Heart left ventricle (tissue), 13 donors: Measurements from ENCODE around the gene ATP6AP2.
A peak's percentile ranks its signal among the peaks of the same experiment; 100 is the strongest.

Experiments
- CTCF ChIP-seq, 12 donors: fragments of 200-600 bp; sonication (generic) in 4 of 12; IDR thresholded peaks; one replicate each; pipeline versions ENCODE4 v1.5.0 to v1.8.0; 2018 to 2022; ENCODE audit warnings: antibody characterized with exemption in 12 of 12, mild to moderate bottlenecking in 5 of 12
- POLR2A ChIP-seq, 2 donors: fragments of 450-650 bp; IDR thresholded peaks; one replicate each; pipeline ENCODE4 v1.6.1; 2017; ENCODE audit warnings: antibody characterized with exemption in 2 of 2, mild to moderate bottlenecking in 2 of 2, moderate library complexity in 2 of 2
- donor health status: ischemic (EF 13 %, LVEDD 7.1; RV severe dilation, severe dysfunction).
- donor health status: DM: no; HTN: yes; CAD: no.
- donor health status: DM: no; HTN: no; CAD: no.
- donor health status: ischemic (EF 25% LVEDD 6.9; RV normal size, moderate dysfunction).
- donor health status: ischemic (EF 25% LVEDD 5.7; RV mildly dilated, moderate dysfunction).
- donor health status: ischemic (EF 35%, LVEDD 5.7; RV mildly dilated, moderate dysfunction).
- donor health status: nonischemic (EF 11% LVEDD 7.7; RV severe dilation, severe dysfunction).
- donor health status: DM: yes; HTN: yes; CAD: no.
- donor health status: PGD.
- donor health status: ischemic (EF 29% LVEDD 5.4; RV normal size, mild dysfunction).
- donor health status: nonischemic (EF 23%, LVEDD 6.1; RV moderate dilation, normal function).

DNA sequence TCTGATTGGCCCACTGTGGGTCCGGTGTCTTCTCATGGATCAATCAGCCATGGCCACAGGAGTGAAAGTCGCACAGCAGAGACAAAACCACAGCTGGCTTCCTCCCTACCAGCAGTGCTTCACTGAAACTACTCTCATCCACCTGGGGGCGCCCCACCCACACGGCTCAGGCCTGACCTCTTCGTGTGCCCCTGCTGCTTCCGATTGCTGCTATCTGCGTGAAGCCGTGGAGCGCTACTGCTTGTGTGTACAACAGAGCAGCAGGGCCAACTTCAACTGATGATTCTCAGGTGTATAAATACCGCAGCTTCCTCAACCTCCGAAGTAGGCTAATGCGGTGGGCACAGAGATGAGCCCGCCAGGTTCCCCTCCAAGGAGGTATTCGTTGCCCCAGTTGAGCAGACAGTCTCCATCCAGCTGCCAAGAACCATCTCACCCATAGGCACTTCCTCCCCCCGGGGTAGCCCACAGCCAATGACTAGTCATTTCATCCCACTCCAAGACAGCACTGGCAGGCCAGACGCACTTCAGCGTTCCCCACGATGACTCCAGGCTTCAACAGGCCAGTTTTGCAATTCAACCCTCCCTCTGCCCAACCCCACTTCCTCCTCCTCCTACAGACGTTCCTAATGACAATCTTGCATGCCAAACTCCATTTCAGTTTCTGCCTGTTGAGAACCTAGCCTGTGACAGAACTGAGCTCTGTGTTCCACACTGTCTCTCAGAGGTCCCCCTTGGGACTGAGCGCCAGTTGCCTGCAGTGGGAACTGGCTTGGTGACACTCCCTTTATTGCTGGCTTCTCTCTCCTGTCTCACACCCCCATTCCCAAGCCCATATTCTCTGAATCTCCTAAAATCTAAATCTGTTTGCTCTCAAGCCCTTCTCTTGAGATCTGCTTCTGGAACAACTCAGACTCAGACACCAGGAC, 41.3 kb upstream of the ATP6AP2 start:
- TF ChIP-seq CTCF (IDR thresholded peaks at IDR 0.05) (peak in 1 of 12 donors; percentile 18), POLR2A (IDR thresholded peaks at IDR 0.05) (no peak)
